Dermis blood vessel endothelial cell (primary cell): ENCODE results near the gene IGSF10. TPM values are rescaled to one million over a fixed set of nuclear protein-coding genes. Genes with fewer than 3 reads are reported as not detected.

ENCODE experiments used
- DNase-seq: peaks from one replicate; pipeline ENCODE4 v3.0.0; 2010
- total RNA-seq: library from RNA; depleted of rRNA; stranded (reverse); fragments of >200 nt; gene quantifications from 2 replicates; pipeline ENCODE4 v1.2.3, GENCODE V29; 2014

IGSF10 gene
- total RNA-seq, 1 donor from 2014 or later = under 0.01 TPM

GRCh38 chr3:151412989-151413388 is 47.9 kb downstream of the IGSF10 start:
- no peak for DNase-seq

Other genes starting within 250 kb of the IGSF10 start
- gene P2RY14, start 182.5 kb downstream of the IGSF10 start, total RNA-seq = not detected in 2 replicates
- not detected in 2 replicates for gene GPR87, start 144.2 kb downstream of the IGSF10 start, total RNA-seq
- not detected in 2 replicates for gene P2RY13, start 131.5 kb downstream of the IGSF10 start, total RNA-seq
- not detected in 2 replicates for gene P2RY12, start 76.3 kb downstream of the IGSF10 start, total RNA-seq